Caki2 (cell line): Measurements from ENCODE around the gene POTEC. TPM values are rescaled to one million over a fixed set of nuclear protein-coding genes. Genes with fewer than 3 reads are reported as not detected.
"Not testable (repeated sequence)": the region's sequence is repeated elsewhere in the genome, so short reads cannot be mapped to it uniquely, and the experiment has no call there.

Experiments
- DNase-seq: peaks from one replicate; pipeline ENCODE4 v3.0.0-alpha.2; 2015; ENCODE audit warnings: low read depth
- in situ Hi-C: cut with HindIII; loops from 2 replicates; pipeline ENCODE4 v1.10.0; 2016; ENCODE audit warnings: low sequenced_read_pairs, low pct_unique_long_range_greater_than_20kb, mixed read lengths
- total RNA-seq: library from RNA; depleted of rRNA; stranded (reverse); fragments of >200 nt; shearing (Covaris generic); gene quantifications from 2 replicates; pipeline ENCODE4 v1.2.3, GENCODE V29; 2014; ENCODE audit warnings: low replicate concordance; rRNA removed

The POTEC gene
- not detected in 2 replicates for total RNA-seq

GRCh38 chr18:14543446-14543964 is at the start of gene POTEC:
Gene POTEC, minus strand, starts transcription at chr18:14543600. Its CDS starts 454 bp downstream, at chr18:14543146.
- DNase-seq, in situ Hi-C loops: not testable (repeated sequence)

DNA sequence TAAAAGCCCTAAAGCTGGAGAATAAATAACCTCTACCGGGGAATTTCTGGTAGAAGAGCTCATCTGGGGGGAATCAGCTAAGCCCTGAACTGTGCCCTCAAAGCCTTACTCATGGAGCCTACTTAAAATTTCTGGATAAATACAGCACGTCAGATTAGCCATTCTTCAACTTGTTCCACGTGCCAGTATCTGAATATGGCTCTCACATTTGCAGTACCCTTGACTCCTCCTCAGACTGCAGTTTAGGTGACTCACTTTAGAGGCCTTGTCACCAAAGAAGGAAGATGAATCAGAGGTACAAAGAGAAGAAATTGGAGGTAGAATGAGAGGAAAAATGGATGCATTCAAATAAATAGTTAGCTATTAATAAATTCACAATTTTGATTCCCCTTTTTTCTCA is 34.6 kb upstream of the POTEC start:
- in situ Hi-C loops, result no loop called here
- no peak for DNase-seq

DNA sequence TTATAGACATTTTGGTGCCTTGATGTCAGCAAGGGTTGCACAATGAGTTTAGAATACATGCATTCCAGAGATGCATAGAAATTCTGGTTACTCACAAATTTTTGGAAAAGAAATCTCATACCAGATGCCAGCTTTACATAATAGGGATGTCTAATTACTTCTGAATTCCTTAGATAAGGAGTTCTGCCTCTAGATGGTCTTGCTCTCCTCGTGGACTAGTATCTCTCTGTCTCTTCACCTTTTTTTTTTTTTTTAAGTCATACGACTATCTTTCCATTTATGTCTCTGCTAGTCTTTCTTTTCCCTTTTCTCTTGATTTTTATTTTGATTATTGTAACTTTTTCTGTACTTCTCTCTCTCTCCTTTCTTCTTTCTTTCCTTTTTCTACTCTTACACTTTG is 16.1 kb upstream of the POTEC start:
- DNase-seq, result not testable (repeated sequence)

GRCh38 chr18:14531659-14532058 is 11.7 kb downstream of the POTEC start:
- DNase-seq, result peak; percentile 0
- in situ Hi-C loops, result not testable (repeated sequence)

More for the DNA sequence above, 16.1 kb upstream of the POTEC start:
- in situ Hi-C loops, result not testable (repeated sequence)

DNA sequence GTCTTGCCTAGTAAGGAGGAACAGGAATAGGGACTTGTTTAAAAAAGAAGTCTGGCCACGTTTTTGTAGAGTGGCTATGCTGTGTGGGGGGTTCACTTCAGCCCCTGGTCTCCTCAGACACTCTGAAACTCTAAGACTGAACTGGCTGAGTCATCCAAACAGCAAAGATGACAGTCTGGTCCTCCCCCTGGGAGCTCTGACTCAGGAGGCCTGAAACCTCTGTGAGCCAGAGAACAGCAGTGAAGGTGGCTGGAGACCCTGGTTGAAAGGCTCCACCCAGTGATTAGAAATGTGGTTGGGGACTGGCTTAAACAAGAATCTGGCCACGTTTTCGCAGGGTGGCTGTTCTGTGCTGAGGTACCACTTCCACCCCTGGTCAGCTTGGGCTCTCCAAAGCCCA is 32.7 kb downstream of the POTEC start:
- DNase-seq, in situ Hi-C loops: not testable (repeated sequence)

DNA sequence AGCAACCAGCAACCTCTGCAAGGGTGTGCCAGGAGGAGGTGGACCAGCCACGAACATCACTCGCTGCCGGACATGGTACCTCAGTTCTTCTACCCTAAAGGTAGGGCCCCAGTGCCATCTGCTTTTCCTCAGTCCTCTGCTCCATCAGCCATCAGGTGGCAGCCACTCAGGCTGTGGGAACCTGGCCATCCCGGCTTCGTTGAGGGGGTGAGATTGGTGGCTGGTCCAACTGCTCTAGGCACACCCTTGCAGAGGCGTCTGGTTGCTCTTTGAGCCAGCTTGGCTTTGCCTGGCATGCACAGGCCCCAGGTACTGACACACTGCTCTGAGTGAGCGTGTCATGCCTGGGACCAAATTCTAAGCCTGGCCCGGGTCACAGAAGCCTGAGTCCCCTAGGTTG is 39.7 kb downstream of the POTEC start:
- in situ Hi-C loops, DNase-seq: not testable (repeated sequence)

- DNase-seq, in situ Hi-C loops: not testable (repeated sequence)
These were observed 41.5 kb downstream of the POTEC start for GRCh38 chr18:14501894-14502293.

DNA sequence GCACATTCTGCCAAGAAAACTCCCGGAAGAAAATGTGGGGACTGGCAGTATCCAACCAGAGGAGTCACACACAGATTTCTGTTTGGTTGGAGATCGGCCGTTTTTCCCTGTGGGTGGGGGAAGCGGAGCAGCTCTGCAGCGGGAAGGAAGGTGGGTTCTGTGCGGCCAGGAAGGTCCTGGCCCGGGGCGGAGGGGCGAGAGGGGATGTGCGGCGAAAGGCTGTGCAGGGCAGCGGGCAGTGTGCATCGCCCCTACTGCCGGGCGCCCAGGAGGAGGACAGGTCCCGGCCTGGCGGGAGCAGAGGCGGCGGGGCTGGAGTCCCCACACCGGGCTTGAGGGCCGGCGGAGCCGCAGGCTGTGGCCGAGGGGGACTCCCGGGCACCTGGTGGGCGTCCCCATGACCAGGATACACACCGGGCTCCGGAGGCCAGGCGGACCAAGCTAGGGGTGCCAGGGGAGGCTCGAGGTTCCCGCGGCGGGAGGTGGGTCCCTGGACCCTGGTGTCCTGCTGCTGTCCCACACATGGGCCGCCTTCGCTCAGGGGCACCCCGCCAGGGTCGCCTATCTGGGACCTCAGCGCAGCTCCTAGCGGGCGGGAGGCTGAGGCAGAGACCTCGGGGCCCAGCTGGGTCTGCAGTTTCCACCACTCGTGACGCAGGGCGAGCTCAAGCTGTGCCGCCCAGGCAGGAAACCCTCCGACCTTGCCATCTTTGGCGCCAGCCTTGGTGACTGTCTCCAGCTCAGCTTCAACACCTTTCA is 54.0 kb downstream of the POTEC start:
- in situ Hi-C loops, DNase-seq: not testable (repeated sequence)

DNA sequence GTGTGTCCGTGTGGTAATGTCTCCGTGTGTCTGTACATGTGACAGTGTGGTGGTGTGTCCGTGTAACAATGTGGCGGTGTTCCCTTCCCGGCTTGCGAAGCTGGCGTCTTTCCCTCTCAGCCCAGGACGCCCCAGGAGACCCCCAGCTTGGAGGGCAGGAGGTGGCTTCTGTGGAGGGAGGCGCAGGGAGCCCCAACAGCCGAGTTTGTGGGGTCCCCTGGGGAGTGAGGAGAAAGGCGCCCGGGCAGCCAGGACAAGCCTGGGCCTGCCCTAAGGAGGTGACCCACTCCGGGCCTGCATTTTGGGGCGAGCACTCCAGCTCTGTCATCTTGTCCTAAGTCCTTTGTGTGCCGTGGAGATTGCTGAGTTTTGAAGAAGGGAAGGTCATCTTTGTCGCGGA is 54.6 kb downstream of the POTEC start:
- DNase-seq, in situ Hi-C loops: not testable (repeated sequence)

DNA sequence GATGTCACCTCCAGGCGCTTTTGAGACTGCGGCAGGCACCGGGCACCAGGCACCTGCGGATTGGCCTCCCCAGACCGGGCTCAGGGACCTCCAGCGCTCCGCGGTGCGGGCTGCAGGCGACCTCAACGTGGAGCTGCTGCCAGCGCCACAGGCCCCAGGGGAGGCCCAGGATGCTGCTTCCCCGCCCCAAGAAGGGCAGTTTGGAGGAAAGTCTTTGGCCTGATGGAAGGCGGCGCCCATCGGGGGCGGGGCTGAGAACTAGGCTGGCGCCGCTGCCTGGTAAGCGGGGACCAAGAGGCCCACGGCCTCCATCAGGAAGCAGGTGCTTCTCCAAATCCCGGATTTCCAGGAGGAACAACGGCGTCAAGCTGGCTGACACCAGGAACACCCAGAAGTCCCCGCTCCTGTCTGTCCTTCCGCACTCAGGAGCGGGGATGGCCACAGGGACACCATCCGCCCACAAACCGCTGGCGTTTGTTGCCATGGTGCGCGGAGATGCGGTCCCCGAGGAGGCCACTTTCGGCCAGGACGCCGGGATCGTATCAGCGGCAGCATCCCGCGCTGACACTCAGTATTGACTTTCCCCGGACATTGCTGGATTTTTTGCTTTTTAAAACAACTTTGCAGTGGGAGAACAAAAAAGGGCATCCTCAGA is 56.3 kb downstream of the POTEC start:
- DNase-seq, in situ Hi-C loops: not testable (repeated sequence)

- in situ Hi-C loops, DNase-seq: not testable (repeated sequence)
These were observed 64.3 kb downstream of the POTEC start for GRCh38 chr18:14479076-14479475.

DNA sequence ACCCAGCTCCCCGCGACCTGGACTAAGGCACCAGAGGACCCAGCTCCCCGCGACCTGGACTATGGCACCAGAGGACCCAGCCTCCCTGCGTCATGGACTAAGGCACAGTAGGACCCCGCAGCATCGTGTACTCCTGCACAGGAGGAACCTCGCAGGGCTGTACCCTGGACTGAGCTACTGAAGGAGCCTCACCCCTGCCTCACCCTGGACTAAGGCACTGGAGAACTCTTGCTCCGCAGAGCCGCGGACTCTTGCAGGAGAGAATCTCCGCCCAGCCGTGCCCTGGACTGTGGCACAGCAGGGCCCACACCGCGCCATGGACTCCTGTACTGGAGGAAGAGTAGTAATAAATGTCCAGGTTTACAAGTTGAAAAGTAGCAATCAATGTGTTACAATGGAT is 67.9 kb downstream of the POTEC start:
- in situ Hi-C loops, DNase-seq: not testable (repeated sequence)

GRCh38 chr18:14474752-14475151 is 68.6 kb downstream of the POTEC start:
- DNase-seq, in situ Hi-C loops: not testable (repeated sequence)

DNA sequence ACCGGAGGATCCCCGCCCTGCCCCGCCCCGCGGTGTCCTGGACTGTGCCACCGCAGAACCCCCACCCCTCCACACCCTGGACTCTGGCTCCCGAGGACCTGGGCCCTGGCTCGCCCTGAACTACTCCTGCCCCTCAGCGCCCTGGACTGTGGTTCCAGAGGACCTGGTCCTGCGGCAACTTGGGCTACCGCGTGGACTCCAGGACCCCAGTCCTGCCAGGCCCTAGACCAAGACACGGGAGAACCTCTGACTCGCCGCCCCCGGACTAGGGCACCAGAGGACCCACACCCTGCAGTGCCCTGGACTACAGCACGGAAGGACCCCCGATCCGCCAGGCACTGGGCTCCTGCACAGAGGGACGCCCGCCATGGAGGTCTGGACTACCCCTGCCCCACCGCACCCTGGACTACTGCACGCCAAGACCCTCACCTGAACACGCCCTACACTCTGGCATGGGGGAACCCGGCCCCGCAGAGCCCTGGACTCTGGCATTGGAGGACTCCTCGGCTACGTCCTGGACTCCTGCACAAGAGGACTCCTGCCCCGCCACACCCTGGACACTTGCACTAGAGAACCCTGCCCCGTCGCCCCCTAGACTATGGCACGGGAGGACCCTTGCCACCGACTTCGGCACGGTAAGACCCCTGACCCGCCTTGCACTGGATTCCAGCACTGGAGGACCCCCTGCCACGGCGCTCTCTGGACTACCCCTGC is 69.2 kb downstream of the POTEC start:
- DNase-seq, in situ Hi-C loops: not testable (repeated sequence)

GRCh38 chr18:14473250-14474006 is 70.0 kb downstream of the POTEC start:
- DNase-seq, in situ Hi-C loops: not testable (repeated sequence)

GRCh38 chr18:14471286-14471685 is 72.1 kb downstream of the POTEC start:
- in situ Hi-C loops, result not testable (repeated sequence)

GRCh38 chr18:14470446-14470845 is 73.0 kb downstream of the POTEC start:
- DNase-seq, result peak; percentile 30
- in situ Hi-C loops, result not testable (repeated sequence)

More at GRCh38 chr18:14471286-14471685, 72.1 kb downstream of the POTEC start:
- not testable (repeated sequence) for DNase-seq

DNA sequence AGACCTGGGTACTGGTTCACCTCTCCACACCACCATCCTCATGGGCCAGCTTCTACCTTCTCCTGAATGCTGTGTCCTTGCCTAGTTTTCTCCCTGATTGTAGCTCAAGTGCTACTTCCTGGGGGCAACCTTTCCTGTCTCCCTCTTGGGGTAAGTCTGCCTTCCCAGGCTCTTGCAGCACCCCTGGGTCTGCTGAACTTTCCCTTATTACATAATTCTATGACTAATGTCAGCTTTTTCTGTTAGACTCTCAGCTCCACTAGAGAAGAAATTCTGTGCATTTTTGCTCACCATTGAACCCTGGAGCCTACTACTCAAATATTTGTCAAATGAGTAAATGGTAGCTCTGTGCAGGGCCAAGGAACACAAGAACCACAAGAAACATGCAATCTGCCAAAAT is 73.4 kb downstream of the POTEC start:
- DNase-seq, result peak; percentile 68
- in situ Hi-C loops, result not testable (repeated sequence)
